ENCODE measurements around the gene HMCN2.

GRCh38 chr9:130356877-130357584 is 91.5 kb downstream of the HMCN2 start:
- TF ChIP-seq CTCF (IDR thresholded peaks at IDR 0.05) (no peak), EZH2 (IDR thresholded peaks at IDR 0.05) (no peak), EZH2phosphoT487 (IDR thresholded peaks at IDR 0.05) (no peak)

All from neural progenitor cell (in vitro differentiated cells).